Stimulated activated CD4-positive, alpha-beta T cell treated with anti-CD3 and anti-CD28 coated beads, Interleukin-1b, Interleukin-23, amount 100 ng/mL, for 24 hours (primary cell): ENCODE results near the gene PRKCE.

Experiments used
- DNase-seq, 4 experiments: peaks; one replicate each; pipeline ENCODE4 v3.0.0-alpha.2; 2020; ENCODE audit warnings: low read depth in 4 of 4, low spot score in 1 of 4

Gene PRKCE

DNA sequence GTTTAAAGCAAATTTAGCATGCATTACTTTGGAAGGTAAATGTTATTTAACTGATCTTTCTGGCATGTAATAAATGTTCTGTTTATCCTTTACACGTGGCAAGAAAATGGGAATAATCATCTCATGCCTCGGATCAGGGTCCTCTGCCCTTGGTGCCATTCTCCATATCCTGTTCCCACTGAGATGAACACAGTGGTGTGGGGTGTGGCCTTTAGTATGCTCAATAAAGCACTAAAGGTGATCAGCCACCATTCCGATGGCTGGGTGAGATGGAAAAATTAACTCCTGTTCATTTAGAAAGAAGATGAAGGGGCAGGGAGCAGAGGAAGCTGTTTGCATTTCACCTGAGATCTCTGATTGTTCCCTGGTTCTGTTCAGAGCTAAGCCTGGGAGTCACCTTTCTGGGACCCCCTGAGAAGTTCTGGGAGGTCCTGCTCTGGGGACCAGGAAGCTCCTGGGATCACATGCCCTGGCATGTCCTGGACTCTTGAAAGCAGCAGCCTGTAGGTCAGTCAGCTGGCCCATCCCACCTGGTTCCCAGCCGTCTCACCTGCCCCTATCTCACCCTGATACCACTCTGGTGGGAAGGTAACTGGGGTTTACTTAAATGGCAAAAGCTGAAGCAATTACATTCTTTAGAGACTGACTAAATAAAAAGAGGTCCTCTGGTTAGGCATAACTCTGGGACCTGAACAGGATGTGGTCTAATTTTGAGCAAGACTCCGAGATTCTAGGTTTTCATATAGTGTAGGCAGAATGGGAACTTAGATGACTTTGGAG lies 356.8 kb downstream of the PRKCE start:
- no peak for DNase-seq

DNA sequence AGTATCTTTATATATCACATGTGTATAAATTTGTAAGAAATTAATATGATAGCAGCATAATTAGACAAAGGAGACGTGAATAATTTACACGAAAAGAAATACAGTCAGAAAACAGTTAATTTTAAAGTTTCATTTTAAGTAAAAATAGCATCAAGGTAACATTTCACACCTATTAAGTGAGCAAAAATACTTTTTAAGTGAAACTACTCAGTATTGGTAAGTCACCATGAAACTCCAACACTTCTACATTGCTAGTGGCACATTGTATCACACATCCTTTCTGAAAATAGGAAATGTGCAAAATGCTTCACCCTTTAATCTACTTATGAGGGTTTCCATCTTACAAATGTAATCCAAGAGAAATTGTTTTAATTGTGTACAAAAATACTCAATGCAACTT lies 357.8 kb downstream of the PRKCE start:
- no peak for DNase-seq

DNA sequence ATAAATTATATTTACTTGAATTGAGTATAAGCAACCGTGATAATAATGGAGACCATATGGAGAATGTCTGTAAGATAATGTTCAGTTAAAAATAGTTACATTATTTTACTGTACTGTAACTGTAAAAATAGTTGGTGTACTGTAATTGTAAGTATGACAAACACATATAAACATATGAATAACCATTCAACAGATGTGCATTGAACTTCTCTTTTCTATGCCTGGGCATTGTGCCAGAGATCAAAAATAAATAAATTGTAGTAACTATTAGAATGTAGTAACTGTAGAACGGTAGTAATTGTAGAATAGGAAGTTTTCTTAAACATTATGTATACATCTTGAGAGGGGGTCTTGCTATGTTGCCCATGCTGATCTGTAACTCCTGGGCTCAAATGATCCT lies 358.3 kb downstream of the PRKCE start:
- DNase-seq, result no peak

- DNase-seq, result no peak
Measured at GRCh38 chr2:46010223-46010924, 358.9 kb downstream of the PRKCE start.

DNA sequence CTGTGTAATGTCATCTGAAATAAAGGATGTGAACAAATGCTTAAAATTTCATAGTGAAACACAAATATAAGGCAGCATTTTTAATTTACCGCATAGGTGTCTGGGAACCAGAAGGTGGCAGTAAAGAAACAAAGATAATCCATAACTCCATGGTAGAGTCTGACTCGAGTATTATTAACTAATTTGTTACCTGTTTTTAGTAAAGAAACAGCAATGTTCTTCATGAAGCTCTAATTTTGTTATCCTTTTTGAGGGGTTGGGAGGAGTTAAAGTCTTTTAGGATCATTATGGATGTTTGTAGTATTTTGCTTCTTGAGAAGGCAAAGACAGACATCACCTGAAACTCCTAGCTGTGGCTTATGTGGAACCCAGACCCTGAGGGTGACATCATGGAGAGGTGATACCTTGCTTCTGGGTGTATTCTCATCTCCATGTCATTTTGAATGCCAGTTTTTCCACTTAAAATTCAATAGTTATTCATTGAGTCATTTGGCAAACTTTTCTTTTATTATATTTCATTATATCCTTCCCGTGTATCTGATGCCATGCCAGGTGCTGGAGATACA lies 359.5 kb downstream of the PRKCE start:
- DNase-seq, result no peak

- no peak for DNase-seq
Measured at GRCh38 chr2:46012618-46013240, 361.3 kb downstream of the PRKCE start.

GRCh38 chr2:46013726-46014125 lies 362.3 kb downstream of the PRKCE start:
- DNase-seq, result no peak

- no peak for DNase-seq
Measured at GRCh38 chr2:46014911-46015654, 363.6 kb downstream of the PRKCE start.

- no peak for DNase-seq
Measured at GRCh38 chr2:46015671-46016070, 364.2 kb downstream of the PRKCE start.

GRCh38 chr2:46016091-46016490 lies 364.6 kb downstream of the PRKCE start:
- DNase-seq, result no peak

DNA sequence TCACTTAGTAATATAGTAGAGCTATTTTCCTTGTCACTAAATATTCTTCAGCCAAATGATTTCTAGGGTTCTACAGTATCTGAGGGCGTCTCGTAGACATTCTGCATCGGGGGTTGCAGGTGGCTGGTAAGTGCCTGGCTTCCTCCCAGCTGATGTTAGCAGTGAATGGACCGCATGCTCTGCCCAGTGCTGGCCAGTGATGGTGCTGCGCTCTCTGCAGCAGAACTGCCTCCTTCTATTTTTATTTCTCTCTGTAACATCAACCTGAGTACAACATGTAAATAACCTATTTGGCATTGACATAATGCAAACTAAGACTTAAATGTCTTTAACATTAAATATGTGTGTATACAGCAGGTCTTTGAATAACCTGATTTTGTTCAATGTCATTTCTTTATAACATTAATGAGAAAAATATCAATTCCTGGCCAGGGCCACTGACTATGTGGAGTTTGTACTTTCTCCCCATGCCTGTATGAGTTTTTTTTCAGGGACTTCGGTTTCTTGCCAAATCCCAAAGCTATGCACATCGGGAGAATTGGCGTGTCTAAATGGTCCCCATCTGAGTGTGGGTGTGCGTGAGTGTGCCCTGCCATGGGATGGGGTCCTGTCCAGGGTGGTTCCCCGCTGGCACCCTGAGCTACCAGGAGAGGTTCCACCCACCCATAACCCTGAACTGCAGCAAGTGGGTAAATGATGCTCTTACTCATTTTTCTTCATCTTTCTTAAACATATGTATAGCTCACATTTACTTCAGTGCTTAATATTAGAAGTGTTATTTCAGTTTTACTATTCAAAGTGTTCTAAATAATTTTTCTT lies 367.5 kb downstream of the PRKCE start:
- DNase-seq, result no peak

DNA sequence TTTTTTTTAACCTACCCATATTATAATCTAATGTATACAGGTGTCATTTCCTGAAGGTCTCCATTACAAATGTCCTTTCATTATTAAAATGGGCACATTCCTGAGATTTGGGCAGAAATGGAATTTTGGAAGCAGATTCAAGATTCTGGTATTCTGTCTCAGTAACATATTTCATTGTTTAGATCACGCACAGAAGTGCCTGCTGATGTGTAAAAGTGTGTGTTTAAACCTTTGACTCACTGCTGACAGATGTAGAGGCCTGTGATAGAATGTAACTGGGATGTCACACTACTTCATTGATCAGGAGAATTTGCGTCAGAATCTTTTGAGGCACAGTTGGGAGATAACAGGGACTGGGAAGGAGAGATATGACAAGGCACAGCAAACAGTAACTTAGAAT lies 368.9 kb downstream of the PRKCE start:
- no peak for DNase-seq

- DNase-seq, result no peak
Measured at GRCh38 chr2:46023165-46023854, 371.8 kb downstream of the PRKCE start.

GRCh38 chr2:46024146-46024779 lies 372.8 kb downstream of the PRKCE start:
- DNase-seq, result no peak

- no peak for DNase-seq
Measured at GRCh38 chr2:46025081-46025480, 373.6 kb downstream of the PRKCE start.

GRCh38 chr2:46025676-46026075 lies 374.2 kb downstream of the PRKCE start:
- no peak for DNase-seq

GRCh38 chr2:46026431-46026830 lies 375.0 kb downstream of the PRKCE start:
- no peak for DNase-seq

GRCh38 chr2:46029332-46029811 lies 377.9 kb downstream of the PRKCE start:
- no peak for DNase-seq

DNA sequence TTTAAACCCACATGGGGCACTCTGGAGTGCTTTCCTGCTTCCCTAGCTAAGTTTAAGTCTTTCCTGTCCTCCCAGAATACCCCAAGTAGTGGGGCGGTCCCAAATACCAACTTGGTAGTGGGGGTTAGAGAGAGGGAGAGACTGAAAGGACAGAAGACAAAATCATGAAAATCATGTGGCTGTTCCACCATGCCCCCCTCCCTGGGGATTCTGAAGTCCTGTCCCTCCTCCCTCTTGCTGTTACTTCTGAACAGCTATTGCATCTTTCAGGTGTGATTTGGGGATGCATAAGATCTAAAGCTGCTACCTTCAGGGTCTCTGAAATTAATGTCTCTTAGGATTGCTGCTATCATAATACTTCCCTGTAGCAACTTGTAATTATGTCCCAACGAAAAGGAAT lies 378.9 kb downstream of the PRKCE start:
- no peak for DNase-seq
